Measurements from ENCODE around the gene GK2. TPM values are rescaled to one million over a fixed set of nuclear protein-coding genes. Genes with fewer than 3 reads are reported as not detected.

Gene GK2
- total RNA-seq: not detected
- not detected for polyA plus RNA-seq
- long read RNA-seq, donor 1: 0 reads
- long read RNA-seq, donor 2: 0 reads

GRCh38 chr4:79408063-79408462 lies at the start of gene GK2:
Gene GK2, minus strand, starts transcription at chr4:79408228. Its CDS starts 28 bp downstream, at chr4:79408200.
- intact Hi-C loops (cut with DNase I; ENCODE audit: low total_unique reads): no loop called here
- peaks cover 0 to 7% (median 0%) of the 10 kb centered on the region in 8 donors for H3K9me3 ChIP-seq
- H3K27ac ChIP-seq: no peak within 1 kb of the TSS
- WGBS, 5 donors: 91 to 99% (median 94%) methylated on average over 16 of the region's 16 CpGs
- no peak within 1 kb of the TSS for H3K4me3 ChIP-seq
- H3K4me1 ChIP-seq: no peaks in the 10 kb centered on the region
- TF ChIP-seq POLR2AphosphoS5 (IDR thresholded peaks at IDR 0.05) (no peak), POLR2A (IDR thresholded peaks at IDR 0.05) (no peak), CTCF (IDR thresholded peaks at IDR 0.05 in 8 of 11, conservative IDR thresholded peaks at IDR 0.05 in 3 of 11) (no peak)
- no peak for DNase-seq
- no peaks in the 10 kb centered on the region for H3K27me3 ChIP-seq (replicated peaks in 1 of 7)
- H3K36me3 ChIP-seq: no peaks in the 10 kb centered on the region

- TF ChIP-seq CTCF (IDR thresholded peaks at IDR 0.05 in 8 of 11, conservative IDR thresholded peaks at IDR 0.05 in 3 of 11) (no peak), POLR2A (IDR thresholded peaks at IDR 0.05) (no peak), POLR2AphosphoS5 (IDR thresholded peaks at IDR 0.05) (no peak)
- H3K36me3 ChIP-seq: no peaks in the 10 kb centered on the region
- 67 to 90% (median 74%) methylated on average over 5 of the region's 5 CpGs for WGBS, 5 donors
- intact Hi-C loops (cut with DNase I; ENCODE audit: low total_unique reads): no loop called here
- H3K4me3 ChIP-seq: no peak overlapping the region
- DNase-seq: no peak
- no peaks in the 10 kb centered on the region for H3K9me3 ChIP-seq
- H3K4me1 ChIP-seq: no peaks in the 10 kb centered on the region
- no peaks in the 10 kb centered on the region for H3K27me3 ChIP-seq (replicated peaks in 1 of 7)
- H3K27ac ChIP-seq: no peak overlapping the region
Measured at GRCh38 chr4:79455216-79455615, 47.2 kb upstream of the GK2 start.

- intact Hi-C loops (cut with DNase I; ENCODE audit: low total_unique reads): no loop called here
- H3K4me3 ChIP-seq: no peak overlapping the region
- WGBS, 5 donors: 68 to 81% (median 78%) methylated on average over 2 of the region's 2 CpGs
Measured at GRCh38 chr4:79454656-79455055, 46.6 kb upstream of the GK2 start.

GRCh38 chr4:79450053-79450452 lies 42.0 kb upstream of the GK2 start:
- Histone ChIP-seq H3K9me3 (no peaks in the 10 kb centered on the region), H3K36me3 (no peaks in the 10 kb centered on the region), H3K27ac (no peak overlapping the region), H3K4me3 (no peak overlapping the region), H3K27me3 (replicated peaks in 1 of 7) (no peaks in the 10 kb centered on the region), H3K4me1 (no peaks in the 10 kb centered on the region)
- 74 to 80% (median 75%) methylated on average over 2 of the region's 2 CpGs for WGBS, 5 donors
- DNase-seq: no peak
- intact Hi-C loops (cut with DNase I; ENCODE audit: low total_unique reads): no loop called here
- TF ChIP-seq CTCF (IDR thresholded peaks at IDR 0.05 in 8 of 11, conservative IDR thresholded peaks at IDR 0.05 in 3 of 11) (no peak), POLR2AphosphoS5 (IDR thresholded peaks at IDR 0.05) (no peak), POLR2A (IDR thresholded peaks at IDR 0.05) (no peak)

More at GRCh38 chr4:79454656-79455055, 46.6 kb upstream of the GK2 start:
- Histone ChIP-seq H3K27me3 (replicated peaks in 1 of 7) (no peaks in the 10 kb centered on the region), H3K27ac (no peak overlapping the region), H3K36me3 (no peaks in the 10 kb centered on the region), H3K4me1 (no peaks in the 10 kb centered on the region), H3K9me3 (no peaks in the 10 kb centered on the region)
- no peak for DNase-seq
- TF ChIP-seq POLR2A (IDR thresholded peaks at IDR 0.05): no peak
- no peak for TF ChIP-seq POLR2AphosphoS5 (IDR thresholded peaks at IDR 0.05)
- no peak for TF ChIP-seq CTCF (IDR thresholded peaks at IDR 0.05 in 8 of 11, conservative IDR thresholded peaks at IDR 0.05 in 3 of 11)
